ENCODE results near the gene TMEM208.

The TMEM208 gene

DNA sequence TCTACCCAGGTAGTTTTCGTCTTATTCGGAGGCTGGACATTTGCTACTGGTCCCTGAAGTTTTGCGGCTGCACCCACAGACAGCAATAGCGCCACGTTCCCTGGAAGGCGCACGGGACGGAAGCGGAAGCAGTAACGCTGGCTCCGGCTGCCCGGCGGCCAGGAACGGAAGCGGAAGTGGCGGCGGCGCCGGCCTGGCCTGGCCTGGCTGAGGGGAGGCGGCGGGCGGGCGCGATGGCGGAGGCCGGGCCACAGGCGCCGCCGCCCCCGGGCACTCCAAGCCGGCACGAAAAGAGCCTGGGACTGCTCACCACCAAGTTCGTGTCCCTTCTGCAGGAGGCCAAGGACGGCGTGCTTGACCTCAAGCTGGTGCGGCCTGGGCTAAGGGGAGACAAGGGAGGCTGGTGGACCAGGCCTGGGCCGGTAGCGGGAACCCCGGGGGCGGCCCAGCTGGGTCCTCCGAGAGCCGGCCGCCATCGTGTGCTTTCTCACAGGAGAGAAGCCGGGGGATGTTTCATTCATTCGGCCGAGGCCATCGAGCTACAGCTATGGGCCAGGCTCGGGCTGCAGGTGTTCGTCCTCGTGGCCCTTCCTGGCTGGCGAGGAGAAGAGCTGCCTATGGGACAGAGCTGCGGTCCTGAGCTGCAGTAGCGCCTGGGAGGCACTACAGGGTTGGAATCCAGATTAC lies 34.8 kb upstream of the TMEM208 start, which contains the start of gene E2F4:
TSS of gene E2F4 (plus strand) at position 161 of the 687 bp plus-strand sequence. CDS start at position 234, 73 bp downstream.
- peak; percentile 74 for DNase-seq

DNA sequence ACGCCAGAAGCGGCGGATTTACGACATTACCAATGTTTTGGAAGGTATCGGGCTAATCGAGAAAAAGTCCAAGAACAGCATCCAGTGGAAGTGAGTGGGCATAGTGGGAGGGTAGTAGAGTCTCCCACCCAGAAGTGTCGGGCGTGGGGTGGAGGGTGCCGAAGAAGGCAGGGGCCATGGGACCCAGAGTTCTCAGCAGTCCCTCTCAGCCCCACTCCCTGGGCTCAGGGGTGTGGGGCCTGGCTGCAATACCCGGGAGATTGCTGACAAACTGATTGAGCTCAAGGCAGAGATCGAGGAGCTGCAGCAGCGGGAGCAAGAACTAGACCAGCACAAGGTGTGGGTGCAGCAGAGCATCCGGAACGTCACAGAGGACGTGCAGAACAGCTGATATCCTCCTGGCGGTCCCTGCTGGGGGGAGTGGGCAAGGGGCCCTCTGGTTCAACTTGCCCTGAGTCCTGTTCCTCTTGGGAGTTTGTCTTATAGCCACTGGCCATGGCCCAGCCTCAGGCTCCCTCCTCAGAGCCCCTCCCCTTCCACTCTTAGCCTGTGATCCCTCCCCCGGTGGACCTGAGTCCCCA lies 34.1 kb upstream of the TMEM208 start:
- DNase-seq = no peak

DNA sequence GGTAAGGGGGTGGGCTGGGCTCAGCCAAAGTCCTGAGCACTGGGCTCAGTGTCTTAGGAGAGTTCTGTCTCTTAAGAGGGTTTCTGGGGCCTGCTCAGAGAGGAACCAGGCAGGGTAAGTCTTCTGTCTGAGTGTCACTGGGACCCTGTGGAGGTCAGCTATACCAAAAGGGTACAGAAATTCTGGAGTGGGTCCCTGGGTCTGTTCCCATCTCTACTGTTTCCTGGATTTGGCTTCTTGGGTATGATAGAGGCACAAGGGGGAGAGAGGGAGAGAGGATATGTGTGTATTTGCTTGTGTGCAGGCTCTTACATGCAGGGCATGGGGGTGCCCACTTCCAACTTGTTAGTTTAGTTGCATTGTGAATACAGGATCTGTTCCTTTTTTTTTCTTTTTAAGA lies 33.4 kb upstream of the TMEM208 start:
- DNase-seq = no peak

DNA sequence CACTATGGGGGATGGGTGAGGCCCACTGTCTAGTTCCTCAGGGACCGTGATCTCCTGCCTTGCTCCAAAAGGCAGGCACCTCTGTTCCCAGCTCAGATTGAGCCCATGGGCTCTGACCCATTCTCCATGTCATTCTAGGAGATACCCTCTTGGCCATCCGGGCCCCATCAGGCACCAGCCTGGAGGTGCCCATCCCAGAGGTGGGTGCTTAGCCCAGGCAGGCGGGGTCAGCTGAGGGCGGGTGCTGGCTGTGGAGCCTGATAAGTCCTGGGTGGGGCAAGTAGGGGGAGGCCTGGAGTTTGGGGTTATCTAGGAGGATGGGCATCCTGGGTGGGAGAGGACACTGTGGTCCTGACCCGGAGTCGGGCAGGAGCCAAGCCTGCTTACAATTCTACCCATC lies 32.7 kb upstream of the TMEM208 start:
- DNase-seq = no peak

DNA sequence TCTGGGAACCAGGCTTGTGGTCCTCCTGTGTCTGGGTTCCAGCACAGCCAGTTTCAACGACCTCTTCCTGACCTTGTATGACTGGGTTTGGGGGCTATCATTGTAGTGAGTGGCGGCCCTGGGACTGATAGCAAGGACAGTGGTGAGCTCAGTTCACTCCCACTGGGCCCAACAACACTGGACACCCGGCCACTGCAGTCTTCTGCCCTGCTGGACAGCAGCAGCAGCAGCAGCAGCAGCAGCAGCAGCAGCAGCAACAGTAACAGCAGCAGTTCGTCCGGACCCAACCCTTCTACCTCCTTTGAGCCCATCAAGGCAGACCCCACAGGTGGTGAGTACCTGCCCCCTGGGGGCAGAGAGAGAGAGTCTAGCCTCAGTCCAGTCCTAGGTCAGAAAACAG lies 31.3 kb upstream of the TMEM208 start:
- no peak for DNase-seq

DNA sequence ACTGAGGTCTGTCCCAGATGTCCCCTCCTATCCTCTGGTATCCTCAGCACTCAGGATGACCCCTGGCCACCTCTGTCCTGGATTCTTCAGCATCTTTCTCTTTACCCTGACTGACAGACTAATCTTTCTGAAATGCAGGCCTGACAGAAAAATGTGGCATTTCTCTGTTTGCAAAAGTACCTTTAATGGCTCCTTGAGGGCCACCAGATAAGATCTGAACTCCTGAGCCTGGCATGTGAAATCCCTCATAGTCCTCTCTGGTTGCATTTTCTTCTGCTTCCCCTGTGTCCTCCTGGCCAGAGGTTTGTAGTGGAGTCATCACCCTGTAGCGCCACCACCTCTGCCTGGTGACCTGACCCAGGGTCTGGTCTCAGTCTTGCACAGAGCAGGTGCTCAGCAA lies 30.0 kb upstream of the TMEM208 start:
- DNase-seq = no peak

DNA sequence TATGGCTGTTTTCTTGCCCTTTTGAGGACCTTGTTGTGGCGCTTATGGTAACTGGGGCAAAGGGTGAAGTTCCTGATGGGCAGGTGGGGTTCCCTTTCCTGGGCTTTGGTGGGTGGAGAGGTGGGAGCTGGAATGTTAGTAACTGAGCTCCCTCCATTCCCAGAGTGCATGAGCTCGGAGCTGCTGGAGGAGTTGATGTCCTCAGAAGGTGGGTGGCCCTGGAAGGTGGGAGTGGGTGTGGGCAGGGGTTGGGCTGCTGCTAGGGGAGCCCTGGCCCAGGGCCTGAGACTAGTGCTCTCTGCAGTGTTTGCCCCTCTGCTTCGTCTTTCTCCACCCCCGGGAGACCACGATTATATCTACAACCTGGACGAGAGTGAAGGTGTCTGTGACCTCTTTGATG lies 29.2 kb upstream of the TMEM208 start:
- DNase-seq = no peak

DNA sequence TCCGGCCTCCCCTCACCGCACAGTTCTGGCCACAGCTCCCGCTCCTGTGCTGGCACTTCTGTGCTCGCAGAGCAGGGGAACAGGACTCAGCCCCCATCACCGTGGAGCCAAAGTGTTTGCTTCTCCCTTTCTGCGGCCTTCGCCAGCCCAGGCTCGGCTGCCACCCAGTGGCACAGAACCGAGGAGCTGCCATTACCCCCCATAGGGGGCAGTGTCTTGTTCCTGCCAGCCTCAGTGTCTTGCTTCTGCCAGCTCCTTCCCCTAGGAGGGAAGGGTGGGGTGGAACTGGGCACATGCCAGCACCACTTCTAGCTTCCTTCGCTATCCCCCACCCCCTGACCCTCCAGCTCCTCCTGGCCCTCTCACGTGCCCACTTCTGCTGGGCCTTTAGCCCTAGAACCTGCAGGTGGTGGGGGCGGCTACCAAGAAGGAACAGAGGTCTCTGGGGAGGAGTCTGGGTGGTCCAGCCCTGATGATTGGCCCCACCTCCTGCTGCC lies 28.6 kb upstream of the TMEM208 start:
- DNase-seq = no peak

DNA sequence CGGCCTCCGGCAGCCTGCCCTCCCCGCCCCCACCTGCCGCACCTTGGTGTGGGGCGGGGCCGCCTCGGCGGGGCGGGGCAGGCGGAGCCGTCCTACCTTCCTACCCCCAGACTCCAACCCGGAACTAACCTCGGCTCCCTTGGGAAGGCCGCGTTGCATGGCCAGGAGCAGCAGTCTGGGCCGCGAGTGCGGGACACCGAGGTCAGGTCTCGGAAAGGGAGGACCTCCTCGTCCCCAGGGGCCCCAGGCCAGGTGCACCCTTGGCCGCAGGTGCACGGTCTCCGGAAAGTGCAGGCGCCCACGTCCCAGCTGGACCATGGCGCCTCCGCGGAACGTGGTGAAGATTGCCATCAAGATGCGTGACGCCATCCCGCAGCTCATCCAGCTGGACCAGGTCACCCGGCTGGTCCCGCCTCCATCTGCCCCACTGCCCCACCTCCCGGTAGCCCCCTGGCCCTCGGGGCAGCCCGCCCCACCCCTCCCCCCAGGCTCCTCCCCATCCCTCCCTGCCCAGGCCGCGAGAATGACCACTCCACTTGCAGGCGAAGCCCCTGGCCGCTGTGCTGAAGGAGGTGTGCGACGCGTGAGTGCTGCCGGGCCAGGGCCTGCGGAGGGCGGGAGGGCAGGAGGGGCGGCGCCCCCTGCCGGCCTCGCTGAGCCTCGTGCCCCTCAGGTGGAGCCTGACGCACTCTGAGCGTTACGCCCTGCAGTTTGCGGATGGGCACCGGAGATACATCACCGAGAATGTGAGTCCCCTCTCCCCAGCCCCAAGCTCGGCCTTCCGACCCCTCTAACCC lies 27.7 kb upstream of the TMEM208 start, which contains the start of gene ELMO3:
TSS of gene ELMO3 (plus strand) at position 121 of the 797 bp plus-strand sequence. CDS start at position 317, 196 bp downstream.
- DNase-seq = no peak

DNA sequence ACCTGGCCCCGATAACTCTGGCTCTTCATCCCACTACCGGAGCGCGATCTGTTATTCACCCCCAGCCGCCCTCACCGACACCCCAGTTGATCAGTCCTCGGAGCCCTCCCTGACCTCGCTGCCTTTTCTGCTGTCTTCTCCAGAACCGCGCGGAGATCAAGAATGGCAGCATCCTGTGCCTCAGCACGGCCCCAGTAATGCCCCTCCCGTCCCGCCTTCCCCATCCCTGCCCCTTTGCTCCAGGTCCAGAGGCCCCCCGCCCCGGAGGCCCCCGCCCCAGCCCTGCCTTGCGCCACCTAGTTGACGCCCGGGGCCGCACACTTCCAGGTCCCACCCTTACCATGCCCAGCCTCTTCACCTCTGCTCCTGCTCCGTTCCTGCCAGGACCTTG lies 27.1 kb upstream of the TMEM208 start:
- no peak for DNase-seq

DNA sequence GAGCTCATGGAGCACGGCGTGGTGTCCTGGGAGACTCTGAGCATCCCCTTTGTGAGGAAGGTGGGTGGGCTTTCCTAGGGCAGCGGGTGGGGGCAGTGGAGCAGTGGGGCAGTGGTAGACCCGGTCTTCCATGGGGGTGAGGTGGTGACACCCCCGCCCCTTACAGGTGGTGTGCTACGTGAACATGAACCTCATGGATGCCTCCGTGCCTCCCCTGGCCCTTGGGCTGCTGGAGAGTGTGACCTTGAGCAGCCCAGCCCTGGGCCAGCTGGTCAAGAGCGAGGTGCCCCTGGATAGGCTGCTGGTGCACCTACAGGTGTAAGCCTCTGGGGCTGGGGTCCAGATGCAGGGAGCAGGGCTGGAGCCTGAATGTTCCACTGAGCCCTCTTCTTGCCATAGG lies 26.4 kb upstream of the TMEM208 start:
- no peak for DNase-seq

DNA sequence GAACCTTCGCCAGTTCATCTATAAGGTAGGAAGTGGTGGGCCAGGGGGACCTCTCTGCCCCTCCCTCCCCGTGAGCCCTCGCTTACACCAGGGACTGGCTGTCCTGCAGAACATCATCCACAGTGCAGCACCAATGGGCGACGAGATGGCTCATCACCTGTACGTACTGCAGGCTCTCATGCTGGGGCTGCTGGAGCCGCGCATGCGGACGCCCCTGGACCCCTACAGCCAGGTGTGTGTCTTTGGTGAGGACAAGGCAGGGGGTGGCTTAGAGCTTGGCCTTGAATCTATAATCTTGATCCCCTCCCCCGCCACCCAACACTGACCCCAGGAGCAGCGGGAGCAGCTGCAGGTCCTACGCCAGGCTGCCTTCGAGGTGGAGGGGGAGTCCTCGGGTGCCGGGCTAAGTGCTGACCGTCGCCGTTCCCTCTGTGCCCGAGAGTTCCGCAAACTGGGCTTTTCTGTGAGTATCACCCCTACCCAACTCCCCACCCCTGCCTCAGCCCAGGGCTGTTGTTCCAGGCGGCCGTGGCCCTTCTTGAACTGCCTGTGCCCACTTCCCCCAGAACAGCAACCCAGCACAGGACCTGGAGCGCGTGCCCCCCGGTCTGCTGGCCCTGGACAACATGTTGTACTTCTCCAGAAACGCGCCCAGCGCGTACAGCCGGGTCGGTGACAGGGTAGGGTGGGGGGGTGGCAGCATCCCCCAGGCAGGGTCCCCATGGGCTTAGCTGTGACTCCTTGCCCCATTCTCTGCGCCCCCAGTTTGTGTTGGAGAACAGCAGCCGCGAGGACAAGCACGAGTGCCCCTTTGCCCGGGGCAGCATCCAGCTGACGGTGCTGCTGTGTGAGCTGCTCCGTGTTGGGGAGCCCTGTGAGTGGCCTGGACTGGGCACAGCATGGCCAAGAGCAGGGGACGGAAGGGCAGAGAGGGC lies 25.3 kb upstream of the TMEM208 start:
- DNase-seq = no peak

DNA sequence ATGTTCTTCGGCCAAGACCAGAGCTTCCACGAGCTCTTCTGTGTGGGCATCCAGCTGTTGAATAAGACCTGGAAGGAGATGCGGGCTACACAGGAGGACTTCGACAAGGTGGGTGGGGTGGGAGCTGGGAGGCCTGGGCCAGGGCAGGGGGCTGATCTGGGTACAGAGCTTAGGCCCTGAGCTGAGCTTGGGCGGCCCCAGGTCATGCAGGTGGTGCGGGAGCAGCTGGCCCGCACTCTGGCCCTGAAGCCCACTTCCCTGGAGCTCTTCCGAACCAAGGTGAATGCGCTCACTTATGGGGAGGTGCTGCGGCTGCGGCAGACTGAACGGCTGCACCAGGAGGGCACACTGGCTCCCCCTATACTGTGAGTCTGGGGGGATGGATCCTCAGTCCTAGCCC lies 24.5 kb upstream of the TMEM208 start:
- no peak for DNase-seq

DNA sequence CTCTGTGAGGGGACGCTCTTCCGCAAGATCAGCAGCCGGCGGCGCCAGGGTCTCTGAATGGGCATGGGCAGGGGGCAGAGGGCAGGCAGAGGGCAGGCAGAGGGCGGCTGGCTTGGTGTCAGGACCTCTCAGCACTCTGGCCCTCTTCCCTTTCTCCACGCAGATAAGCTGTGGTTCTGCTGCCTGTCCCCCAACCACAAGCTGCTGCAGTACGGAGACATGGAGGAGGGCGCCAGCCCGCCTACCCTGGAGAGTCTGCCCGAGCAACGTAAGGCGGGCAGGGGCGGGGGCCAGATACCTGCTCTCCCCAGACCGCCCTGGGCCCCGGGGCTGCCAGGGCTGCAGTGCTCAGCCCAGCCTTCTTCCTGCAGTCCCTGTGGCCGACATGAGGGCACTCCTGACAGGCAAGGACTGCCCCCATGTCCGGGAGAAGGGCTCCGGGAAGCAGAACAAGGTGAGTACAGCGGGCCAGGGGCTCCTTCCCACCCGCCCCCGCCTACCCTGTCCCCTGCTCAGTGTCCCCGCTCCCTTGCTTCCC lies 23.9 kb upstream of the TMEM208 start:
- DNase-seq = no peak

DNA sequence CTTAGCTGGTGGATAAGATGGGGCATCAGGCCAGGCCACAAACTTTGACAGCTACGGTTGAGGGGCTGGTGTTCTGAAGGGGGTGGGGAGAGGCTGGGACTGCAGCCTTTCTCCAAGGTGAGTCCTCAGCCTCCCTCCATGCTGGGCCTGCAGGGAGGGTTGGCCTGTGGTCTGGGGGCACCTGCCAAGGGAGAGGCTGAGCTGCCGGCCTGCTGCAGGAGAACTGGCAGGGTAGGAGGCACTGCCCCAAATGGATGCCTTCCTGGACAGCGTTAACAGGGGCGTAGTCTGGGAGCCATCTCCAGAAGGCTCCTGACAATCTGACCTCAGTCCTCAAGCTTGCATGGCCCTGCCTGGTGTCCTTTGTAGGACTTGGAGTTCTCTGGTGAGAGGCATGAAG lies 22.9 kb upstream of the TMEM208 start:
- DNase-seq = no peak

DNA sequence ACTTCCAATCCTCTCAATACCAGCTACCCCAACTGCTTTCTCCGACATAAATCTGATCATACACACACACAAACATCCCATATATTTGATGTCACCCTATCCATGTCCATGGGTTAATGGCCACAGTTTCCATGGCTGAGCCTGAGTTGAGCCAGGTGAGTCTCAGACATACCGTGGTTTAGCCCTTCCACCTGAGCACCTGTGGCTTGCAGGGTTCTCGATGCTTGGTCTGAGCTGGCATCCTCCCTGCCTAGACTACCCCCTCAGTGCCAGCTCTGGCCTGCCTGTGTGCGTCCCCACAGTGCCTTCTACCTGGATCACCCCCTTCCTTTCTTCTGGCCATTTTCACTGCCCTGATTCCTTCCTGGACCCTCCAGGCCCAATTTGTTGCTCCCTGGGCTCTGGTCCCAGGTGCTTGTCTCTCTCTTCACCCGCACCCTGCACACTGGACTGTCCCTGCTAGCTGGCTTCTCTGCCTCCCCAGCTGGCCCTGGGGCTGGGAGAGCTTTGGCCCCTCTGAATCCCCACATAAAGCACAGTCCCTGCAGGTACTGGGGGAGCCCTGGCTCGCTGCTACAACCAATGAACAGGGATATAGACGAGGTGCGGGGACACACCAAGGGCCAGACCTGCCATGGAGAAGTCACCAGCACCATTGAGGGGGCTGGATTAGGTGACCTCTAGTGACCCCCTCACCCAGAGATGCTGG lies 20.6 kb upstream of the TMEM208 start:
- DNase-seq = no peak

DNA sequence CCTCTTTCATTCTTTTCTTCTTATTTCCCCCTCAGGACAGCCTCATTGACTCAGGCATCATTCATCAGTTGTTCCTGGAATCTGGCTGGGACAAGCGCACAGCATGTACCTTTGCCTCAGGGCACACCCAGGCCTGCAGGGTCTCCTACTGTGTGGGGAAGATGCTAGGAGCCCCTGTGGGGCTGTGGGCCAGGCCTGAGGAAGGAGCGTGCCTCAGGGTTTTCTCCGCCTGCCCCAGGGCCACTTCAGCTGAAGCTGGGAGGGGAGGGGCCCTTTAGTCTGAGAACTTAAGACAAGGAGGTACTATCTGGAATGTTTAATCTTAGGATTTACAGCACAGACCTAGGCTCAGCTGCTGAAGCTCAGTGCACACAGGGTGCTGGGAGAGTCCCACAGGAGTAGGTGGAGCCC lies 20.1 kb upstream of the TMEM208 start:
- no peak for DNase-seq

DNA sequence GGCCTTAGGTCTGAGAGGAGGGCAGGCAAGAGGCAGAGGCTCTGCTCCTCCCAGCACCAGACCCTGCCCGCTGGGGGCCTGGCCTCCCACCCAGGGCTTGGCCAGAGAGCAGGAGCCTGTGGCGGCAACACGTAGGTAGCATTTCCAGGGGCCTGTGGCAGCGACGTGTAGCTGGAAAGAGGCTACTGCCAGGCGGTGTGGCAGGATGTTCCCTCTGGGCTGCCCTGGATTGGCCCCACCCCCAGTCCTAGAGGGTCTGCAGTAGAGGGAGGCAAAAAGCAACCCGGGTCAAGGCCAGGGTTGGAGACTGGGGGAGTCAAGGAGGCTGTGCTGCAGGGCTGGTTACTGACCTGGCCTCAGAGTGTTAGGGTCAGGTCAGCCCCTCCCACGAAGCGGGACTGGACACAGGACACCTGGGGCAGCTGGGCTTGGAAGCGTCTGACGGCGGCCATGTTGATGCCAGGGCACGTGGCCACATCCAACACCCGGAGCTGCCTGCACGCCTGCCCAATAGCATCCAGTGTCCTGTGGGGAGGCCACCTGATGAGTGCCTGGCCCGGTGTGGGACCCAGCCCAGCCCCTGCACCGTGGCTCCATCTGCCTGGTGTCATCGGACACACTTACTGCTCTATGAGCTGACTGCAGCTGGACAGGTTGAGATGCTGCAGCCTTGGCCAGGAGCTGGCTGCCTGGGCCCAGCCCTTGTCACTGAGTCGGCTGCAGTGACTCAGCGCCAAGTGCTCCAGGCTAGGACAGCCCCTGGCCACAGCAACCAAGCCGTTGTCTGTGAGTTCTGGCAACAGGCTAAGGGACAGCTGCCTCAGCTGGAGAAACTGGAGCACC lies 19.5 kb upstream of the TMEM208 start:
- no peak for DNase-seq

DNA sequence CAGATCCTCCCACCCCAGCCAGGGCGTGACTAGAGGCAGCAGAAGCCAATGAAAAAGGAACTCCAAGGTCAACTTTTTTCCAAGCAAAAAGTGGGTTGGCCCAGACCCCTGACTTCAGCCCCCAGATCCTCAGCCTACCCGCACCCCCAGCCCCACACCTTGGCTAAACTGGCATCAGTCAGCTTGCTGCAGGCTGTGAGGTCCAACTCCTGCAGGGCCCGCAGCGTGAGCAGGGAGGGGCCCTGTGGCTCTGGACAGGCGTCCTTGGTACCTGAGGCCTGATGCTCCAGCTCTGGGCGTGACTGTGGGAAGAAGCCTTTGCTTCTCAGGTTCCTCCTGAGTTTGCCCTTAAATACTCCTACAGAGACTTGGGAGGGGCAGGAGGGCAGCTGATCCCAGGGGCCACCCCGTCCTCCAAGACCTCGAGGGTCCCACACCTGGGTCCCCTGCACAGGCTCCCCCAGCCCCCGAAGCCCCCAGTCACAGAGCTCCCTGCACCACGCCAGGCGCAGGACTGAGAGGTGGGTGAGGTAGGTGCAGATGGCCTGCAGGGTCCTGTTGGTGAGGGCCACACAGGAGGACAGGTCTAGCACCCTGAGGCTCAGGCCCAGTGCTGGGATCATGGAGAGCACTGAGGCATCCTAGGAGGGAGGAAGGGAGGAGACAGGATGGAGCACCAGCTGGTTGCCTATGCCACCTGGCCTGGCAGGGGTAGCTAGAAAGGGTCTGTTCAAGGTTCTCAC lies 18.6 kb upstream of the TMEM208 start:
- no peak for DNase-seq

DNA sequence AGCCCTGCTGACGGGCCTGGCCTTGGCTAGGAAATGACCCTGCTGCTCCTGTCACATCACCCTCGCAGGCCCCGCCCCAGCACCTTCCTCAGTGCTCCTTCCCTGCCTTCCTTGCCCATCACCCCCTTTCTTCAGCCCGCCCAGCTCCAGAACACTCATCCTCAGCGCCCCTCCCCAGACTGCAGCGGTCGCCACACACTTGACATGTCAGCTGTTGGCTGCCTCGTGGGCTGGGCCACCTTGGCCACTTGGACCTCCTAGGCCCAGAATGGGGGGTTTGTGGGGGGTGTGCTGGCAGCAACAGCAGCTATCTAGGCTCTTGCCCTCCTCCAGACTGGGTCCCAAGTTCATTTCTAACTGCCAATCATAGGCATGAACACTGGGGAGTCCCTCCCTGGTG lies 17.4 kb upstream of the TMEM208 start:
- no peak for DNase-seq

Data from activated T-cell treated with anti-CD3 and anti-CD28 coated beads for 4 hours (primary cell).